T-cell (primary cell): ENCODE data around the gene INHBB. TPM values are rescaled to one million over a fixed set of nuclear protein-coding genes. Genes with fewer than 3 reads are reported as not detected.
A peak's percentile ranks its signal among the peaks of the same experiment; 100 is the strongest.
"Not testable (repeated sequence)": the region's sequence is repeated elsewhere in the genome, so short reads cannot be mapped to it uniquely, and the experiment has no call there.

Experiments
- ATAC-seq, 4 experiments: fragments of 200-7000 bp in 3 of 4; fragments of 150-1000 bp in 1 of 4; cut with Tn5 transposase; replicated peaks in 1 of 4; 1 replicate in 3 of 4; 2 replicates in 1 of 4; pipeline ENCODE4 v1.10.0; 2021; ENCODE audit warnings: moderate library complexity in 3 of 4, mild to moderate bottlenecking in 2 of 4, moderate number of reproducible peaks in 1 of 4
- CTCF ChIA-PET, 2 donors: fragments of 300-600 bp; sonication (Branson Sonifier 250); formaldehyde crosslinking; loops; one replicate each; lab custom pipeline; 2022; ENCODE audit warnings: antibody characterized with exemption in 2 of 2; lab: Charles Lee
- POLR2A ChIA-PET, 2 donors: fragments of 300-600 bp; sonication (Branson Sonifier 250); formaldehyde crosslinking; loops; one replicate each; lab custom pipeline; 2022; ENCODE audit warnings: antibody characterized with exemption in 2 of 2; lab: Charles Lee
- DNase-seq, 35 experiments: peaks; one replicate each; pipeline versions ENCODE4 v3.0.0 to v3.0.0-alpha.2; 2013 to 2023
- H3K27ac ChIP-seq: one replicate; pipeline ENCODE4 v1.5.1; 2013; ENCODE audit warnings: low read length
- H3K27me3 ChIP-seq, 2 experiments: replicated peaks in 1 of 2; 1 replicate in 1 of 2; 2 replicates in 1 of 2; pipeline versions ENCODE4 v1.6.1 to v1.7.0; 2013; ENCODE audit warnings: low read length in 1 of 2, mixed read lengths in 1 of 2; ENCODE audit not compliant: control insufficient read depth in 2 of 2, insufficient read depth in 2 of 2; ENCODE audit errors: extremely low read depth in 1 of 2
- H3K36me3 ChIP-seq, 2 donors: 1 replicate in 1 of 2; 2 replicates in 1 of 2; pipeline versions ENCODE4 v1.6.1 to v1.7.0; 2013; ENCODE audit warnings: low read length in 1 of 2; ENCODE audit not compliant: control insufficient read depth in 2 of 2, insufficient read depth in 1 of 2; ENCODE audit errors: extremely low read depth in 1 of 2
- H3K4me1 ChIP-seq, 2 experiments: 1 replicate in 1 of 2; 2 replicates in 1 of 2; pipeline versions ENCODE4 v1.6.1 to v1.7.0; 2013; ENCODE audit warnings: low read length in 2 of 2, mixed read lengths in 1 of 2; ENCODE audit not compliant: insufficient read depth in 2 of 2, control insufficient read depth in 1 of 2; ENCODE audit errors: extremely low read depth in 1 of 2
- H3K4me3 ChIP-seq, 2 donors: 1 replicate in 1 of 2; 2 replicates in 1 of 2; pipeline versions ENCODE4 v1.5.1 to v1.7.0; 2013; ENCODE audit warnings: mild to moderate bottlenecking in 2 of 2, low read length in 1 of 2, moderate library complexity in 1 of 2; ENCODE audit not compliant: control insufficient read depth in 1 of 2; ENCODE audit errors: extremely low read depth in 1 of 2
- H3K9me3 ChIP-seq: 2 replicates; pipeline ENCODE4 v1.7.0; 2013
- H3K27ac Mint-ChIP-seq, 2 donors: one replicate each; pipeline ENCODE4 v1.8.0; 2020 to 2021; ENCODE audit warnings: mild to moderate bottlenecking in 2 of 2, mixed read lengths in 2 of 2
- H3K27me3 Mint-ChIP-seq, 2 donors: one replicate each; pipeline ENCODE4 v1.8.0; 2021 to 2022; ENCODE audit warnings: mixed read lengths in 2 of 2
- H3K36me3 Mint-ChIP-seq: one replicate; pipeline ENCODE4 v1.8.0; 2021; ENCODE audit warnings: mixed read lengths
- H3K4me1 Mint-ChIP-seq, 3 donors: one replicate each; pipeline ENCODE4 v1.8.0; 2020 to 2022; ENCODE audit warnings: mixed read lengths in 3 of 3, mild to moderate bottlenecking in 1 of 3
- H3K4me3 Mint-ChIP-seq, 3 donors: one replicate each; pipeline ENCODE4 v1.8.0; 2020 to 2022; ENCODE audit warnings: mild to moderate bottlenecking in 3 of 3, mixed read lengths in 3 of 3, moderate library complexity in 3 of 3
- H3K9me3 Mint-ChIP-seq, 3 donors: one replicate each; pipeline ENCODE4 v1.8.0; 2020 to 2022; ENCODE audit warnings: mixed read lengths in 3 of 3
- WGBS: methylation state at CpG from one replicate; pipeline ENCODE4 v1.1.5; 2013; ENCODE audit warnings: missing lambda C conversion rate; ENCODE audit not compliant: insufficient coverage; 5-methylcytosine and 5-hydroxymethylcytosine counted together
- total RNA-seq, 35 experiments: library from RNA in 6 of 35; stranded (reverse) in 6 of 35; fragments of 120-200 nt in 1 of 35; gene quantifications; one replicate each; pipeline versions ENCODE4 v1.2.1 to v1.2.4 and lab custom pipeline; 2013 to 2026

Gene INHBB
- total RNA-seq, 5 donors from 2014 or later (not counting 1 experiment from before 2014, with no cell fraction given) = 0.09 to 0.19 (median 0.10) TPM; not detected in 2

- H3K27ac ChIP-seq = no peak overlapping the region
- H3K9me3 ChIP-seq = no peaks in the 10 kb centered on the region
- no peak overlapping the region for H3K27ac Mint-ChIP-seq
- DNase-seq (no peak), ATAC-seq (no peak)
- no peak overlapping the region for H3K4me3 ChIP-seq
- H3K9me3 Mint-ChIP-seq = no peaks in the 10 kb centered on the region
- no peaks in the 10 kb centered on the region for H3K27me3 Mint-ChIP-seq
- 80% methylated on average over 1 of the region's 6 CpGs for WGBS
- H3K4me1 ChIP-seq = peaks cover 11 to 27% of the 10 kb centered on the region in 2 experiments
- peaks cover 22 to 26% (median 24%) of the 10 kb centered on the region in 3 donors for H3K4me1 Mint-ChIP-seq
- H3K36me3 ChIP-seq = no peaks in the 10 kb centered on the region
- peaks cover 0 to 20% of the 10 kb centered on the region in 2 experiments for H3K27me3 ChIP-seq
- H3K36me3 Mint-ChIP-seq = no peaks in the 10 kb centered on the region
- H3K4me3 Mint-ChIP-seq = no peak overlapping the region
- ChIA-PET POLR2A (no interaction called here), CTCF (interaction anchor here (0.6 kb wide), 2 partner anchors 436 to 539 kb away, joined by 3 to 6 read pairs; no protein-coding TSS in a partner anchor)
These were observed 35.8 kb upstream of the INHBB start for GRCh38 chr2:120310136-120310535.

- H3K27me3 Mint-ChIP-seq, H3K36me3 Mint-ChIP-seq, DNase-seq, ATAC-seq, H3K4me3 ChIP-seq, H3K27ac ChIP-seq, H3K36me3 ChIP-seq, H3K4me3 Mint-ChIP-seq, H3K27ac Mint-ChIP-seq, H3K9me3 Mint-ChIP-seq, POLR2A ChIA-PET, H3K9me3 ChIP-seq: not testable (repeated sequence)
- H3K4me1 ChIP-seq = peaks cover 11 to 29% of the 10 kb centered on the region in 2 experiments
- 94% methylated on average over 5 of the region's 8 CpGs for WGBS
- H3K27me3 ChIP-seq = peaks cover 0 to 24% of the 10 kb centered on the region in 2 experiments
- H3K4me1 Mint-ChIP-seq = peaks cover 25 to 30% (median 29%) of the 10 kb centered on the region in 3 donors
- CTCF ChIA-PET = interaction anchor here in 1 of 2 donors (0.6 to 0.8 kb wide), 4 partner anchors 18 to 130 kb away, joined by 3 read pairs; no protein-coding TSS in a partner anchor
These were observed 35.1 kb upstream of the INHBB start for GRCh38 chr2:120310841-120311240.

- WGBS = 60% methylated on average over 3 of the region's 6 CpGs
- DNase-seq (no peak), ATAC-seq (no peak)
- CTCF ChIA-PET = interaction anchor here (0.7 to 2.3 kb wide), 5 partner anchors 9 to 203 kb away, joined by 3 to 13 read pairs (median 4); no protein-coding TSS in a partner anchor
- H3K27me3 Mint-ChIP-seq = no peaks in the 10 kb centered on the region
- H3K4me3 Mint-ChIP-seq = no peak overlapping the region
- H3K9me3 Mint-ChIP-seq = no peaks in the 10 kb centered on the region
- Histone ChIP-seq H3K27me3 (peaks cover 0 to 28% of the 10 kb centered on the region in 2 experiments), H3K36me3 (no peaks in the 10 kb centered on the region), H3K9me3 (no peaks in the 10 kb centered on the region), H3K27ac (no peak overlapping the region), H3K4me3 (no peak overlapping the region), H3K4me1 (peaks cover 11 to 29% of the 10 kb centered on the region in 2 experiments)
- no peak overlapping the region for H3K27ac Mint-ChIP-seq
- no peaks in the 10 kb centered on the region for H3K36me3 Mint-ChIP-seq
- H3K4me1 Mint-ChIP-seq = peaks cover 25 to 30% (median 29%) of the 10 kb centered on the region in 3 donors
- POLR2A ChIA-PET = no interaction called here
These were observed 33.9 kb upstream of the INHBB start for GRCh38 chr2:120312076-120312475.

- ChIA-PET CTCF (interaction anchor here (0.6 to 2.3 kb wide), 25 partner anchors 8 to 1080 kb away, joined by 3 to 17 read pairs (median 3); no protein-coding TSS in a partner anchor), POLR2A (no interaction called here)
- Mint-ChIP-seq H3K9me3 (no peaks in the 10 kb centered on the region), H3K4me1 (peaks cover 25 to 30% (median 29%) of the 10 kb centered on the region in 3 donors), H3K4me3 (peak overlapping the region; percentile 71 to 76 (median 72)), H3K27me3 (no peaks in the 10 kb centered on the region), H3K36me3 (no peaks in the 10 kb centered on the region), H3K27ac (peak overlapping the region in 1 of 2 donors; percentile 72)
- no peaks in the 10 kb centered on the region for H3K36me3 ChIP-seq
- WGBS = 8% methylated on average over 13 of the region's 38 CpGs
- ATAC-seq (peak; percentile 74 to 83 (median 78)), DNase-seq (peak; percentile 30 to 79 (median 60))
- peaks cover 11 to 29% of the 10 kb centered on the region in 2 experiments for H3K4me1 ChIP-seq
- no peak overlapping the region for H3K27ac ChIP-seq
- H3K4me3 ChIP-seq = peak overlapping the region; percentile 40 to 69
- no peaks in the 10 kb centered on the region for H3K9me3 ChIP-seq
- H3K27me3 ChIP-seq = peaks cover 0 to 30% of the 10 kb centered on the region in 2 experiments
These were observed 32.9 kb upstream of the INHBB start for GRCh38 chr2:120312860-120313694.

GRCh38 chr2:120313695-120314615 is 32.0 kb upstream of the INHBB start:
- WGBS = 85% methylated on average over 32 of the region's 39 CpGs
- no peaks in the 10 kb centered on the region for H3K27me3 Mint-ChIP-seq
- Histone ChIP-seq H3K27ac (no peak overlapping the region), H3K4me3 (no peak overlapping the region), H3K4me1 (peaks cover 11 to 29% of the 10 kb centered on the region in 2 experiments), H3K9me3 (no peaks in the 10 kb centered on the region), H3K27me3 (peaks cover 0 to 34% of the 10 kb centered on the region in 2 experiments), H3K36me3 (no peaks in the 10 kb centered on the region)
- H3K27ac Mint-ChIP-seq = peak overlapping the region in 1 of 2 donors; percentile 64
- POLR2A ChIA-PET = interaction anchor here in 1 of 2 donors (0.6 kb wide), 1 partner anchor 150 kb away, joined by 3 read pairs; no protein-coding TSS in a partner anchor
- ATAC-seq (peak in 1 of 4 experiments; percentile 19), DNase-seq (no peak)
- CTCF ChIA-PET = interaction anchor here (0.6 to 2.3 kb wide), 23 partner anchors 7 to 672 kb away, joined by 3 to 17 read pairs (median 4); no protein-coding TSS in a partner anchor
- peak overlapping the region in 2 of 3 donors; percentile 72 to 76 for H3K4me3 Mint-ChIP-seq
- H3K4me1 Mint-ChIP-seq = peaks cover 25 to 30% (median 29%) of the 10 kb centered on the region in 3 donors
- no peaks in the 10 kb centered on the region for H3K9me3 Mint-ChIP-seq
- H3K36me3 Mint-ChIP-seq = no peaks in the 10 kb centered on the region
